Naive B cell (primary cell): ENCODE data around the gene ATP2B3. TPM values are rescaled to one million over a fixed set of nuclear protein-coding genes. Genes with fewer than 3 reads are reported as not detected.
A peak's percentile ranks its signal among the peaks of the same experiment; 100 is the strongest.

Experiments
- ATAC-seq, 2 donors: fragments of 150-1000 bp; cut with Tn5 transposase; 2 replicates each; pipeline ENCODE4 v1.10.0; 2021; ENCODE audit warnings: low read depth in 2 of 2, mild to moderate bottlenecking in 2 of 2, moderate library complexity in 2 of 2
- DNase-seq: peaks from one replicate; pipeline ENCODE4 v3.0.0; 2022
- H3K27ac Mint-ChIP-seq, 6 donors: one replicate each; pipeline ENCODE4 v1.8.0; 2020 to 2022; ENCODE audit warnings: mild to moderate bottlenecking in 6 of 6, mixed read lengths in 6 of 6, moderate library complexity in 5 of 6, inconsistent platforms in 2 of 6
- H3K27me3 Mint-ChIP-seq, 3 donors: one replicate each; pipeline ENCODE4 v1.8.0; 2021 to 2022; ENCODE audit warnings: mixed read lengths in 3 of 3, mild to moderate bottlenecking in 1 of 3
- H3K36me3 Mint-ChIP-seq, 2 donors: one replicate each; pipeline ENCODE4 v1.8.0; 2020 to 2022; ENCODE audit warnings: mixed read lengths in 2 of 2, inconsistent platforms in 1 of 2, mild to moderate bottlenecking in 1 of 2
- H3K4me1 Mint-ChIP-seq, 3 donors: one replicate each; pipeline ENCODE4 v1.8.0; 2020 to 2022; ENCODE audit warnings: mixed read lengths in 3 of 3, inconsistent platforms in 1 of 3, mild to moderate bottlenecking in 1 of 3, moderate library complexity in 1 of 3
- H3K4me3 Mint-ChIP-seq, 8 donors: one replicate each; pipeline ENCODE4 v1.8.0; 2020 to 2022; ENCODE audit warnings: mild to moderate bottlenecking in 8 of 8, mixed read lengths in 8 of 8, moderate library complexity in 8 of 8, inconsistent platforms in 2 of 8
- H3K9me3 Mint-ChIP-seq, 7 donors: one replicate each; pipeline ENCODE4 v1.8.0; 2020 to 2022; ENCODE audit warnings: mixed read lengths in 7 of 7, mild to moderate bottlenecking in 5 of 7, inconsistent platforms in 2 of 7, moderate library complexity in 1 of 7
- polyA plus RNA-seq, 6 donors: library from polyadenylated mRNA; unstranded; fragments of 300-500 nt; fragmentation: Illumina TruSeq; gene quantifications; one replicate each; pipeline ENCODE4 v1.2.3, GENCODE V29; 2021; ENCODE audit warnings: low read depth in 6 of 6

The ATP2B3 gene
- polyA plus RNA-seq, 6 donors from 2014 or later: 0.05 TPM; not detected in 5

DNA sequence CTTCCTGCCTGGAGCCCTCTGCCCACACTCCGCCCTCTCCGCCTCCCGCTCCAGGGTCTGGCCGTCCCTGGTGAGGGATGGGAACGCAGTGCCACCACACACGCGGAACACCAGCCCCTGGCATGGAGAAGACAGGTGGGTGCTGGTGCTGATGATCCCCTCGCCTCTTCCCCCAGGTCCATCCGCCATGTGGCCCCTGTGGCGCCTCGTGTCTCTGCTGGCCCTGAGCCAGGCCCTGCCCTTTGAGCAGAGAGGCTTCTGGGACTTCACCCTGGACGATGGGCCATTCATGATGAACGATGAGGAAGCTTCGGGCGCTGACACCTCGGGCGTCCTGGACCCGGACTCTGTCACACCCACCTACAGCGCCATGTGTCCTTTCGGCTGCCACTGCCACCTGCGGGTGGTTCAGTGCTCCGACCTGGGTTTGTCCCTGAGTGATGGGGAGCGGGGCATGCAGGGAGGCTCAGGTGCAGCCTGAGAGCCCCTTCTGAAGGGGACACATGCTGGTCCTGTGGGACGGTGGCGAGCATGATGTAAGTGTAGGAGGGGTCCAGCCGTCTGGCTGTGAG, 12.9 kb upstream of the ATP2B3 start:
- no peak for DNase-seq
- H3K4me3 Mint-ChIP-seq: no peak overlapping the region

DNA sequence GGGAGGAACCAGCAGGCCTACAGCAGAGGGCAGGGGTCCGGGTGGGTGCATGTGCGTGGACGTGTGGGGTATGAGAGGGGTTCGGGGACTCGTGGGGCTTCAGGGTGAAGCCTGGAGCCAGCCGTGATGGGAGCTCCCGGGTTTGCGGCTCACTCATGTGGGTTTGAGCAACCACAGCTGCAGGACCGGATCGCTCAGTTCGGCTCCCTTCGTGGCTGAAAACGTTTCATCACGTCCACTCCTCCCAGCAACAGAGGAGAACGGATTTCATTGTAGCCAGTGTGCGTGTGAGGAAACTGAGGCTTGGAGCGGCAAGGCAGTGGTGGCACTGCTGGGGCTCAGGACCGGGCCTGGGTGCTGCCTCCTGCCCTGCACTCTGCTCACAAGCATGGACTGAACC, 12.1 kb upstream of the ATP2B3 start:
- H3K27me3 Mint-ChIP-seq: peaks cover 0 to 4% (median 0%) of the 10 kb centered on the region in 3 donors
- no peak overlapping the region for H3K27ac Mint-ChIP-seq
- H3K9me3 Mint-ChIP-seq: peaks cover 0 to 4% (median 0%) of the 10 kb centered on the region in 7 donors
- no peak for DNase-seq
- H3K4me1 Mint-ChIP-seq: peaks cover 0 to 8% (median 4%) of the 10 kb centered on the region in 3 donors
- no peaks in the 10 kb centered on the region for H3K36me3 Mint-ChIP-seq
- H3K4me3 Mint-ChIP-seq: no peak overlapping the region
- ATAC-seq: no peak

More for the DNA sequence above, 12.9 kb upstream of the ATP2B3 start:
- Mint-ChIP-seq H3K4me1 (peaks cover 0 to 8% (median 4%) of the 10 kb centered on the region in 3 donors), H3K9me3 (peaks cover 0 to 4% (median 0%) of the 10 kb centered on the region in 7 donors), H3K27me3 (peaks cover 0 to 4% (median 0%) of the 10 kb centered on the region in 3 donors), H3K36me3 (no peaks in the 10 kb centered on the region), H3K27ac (no peak overlapping the region)
- no peak for ATAC-seq

DNA sequence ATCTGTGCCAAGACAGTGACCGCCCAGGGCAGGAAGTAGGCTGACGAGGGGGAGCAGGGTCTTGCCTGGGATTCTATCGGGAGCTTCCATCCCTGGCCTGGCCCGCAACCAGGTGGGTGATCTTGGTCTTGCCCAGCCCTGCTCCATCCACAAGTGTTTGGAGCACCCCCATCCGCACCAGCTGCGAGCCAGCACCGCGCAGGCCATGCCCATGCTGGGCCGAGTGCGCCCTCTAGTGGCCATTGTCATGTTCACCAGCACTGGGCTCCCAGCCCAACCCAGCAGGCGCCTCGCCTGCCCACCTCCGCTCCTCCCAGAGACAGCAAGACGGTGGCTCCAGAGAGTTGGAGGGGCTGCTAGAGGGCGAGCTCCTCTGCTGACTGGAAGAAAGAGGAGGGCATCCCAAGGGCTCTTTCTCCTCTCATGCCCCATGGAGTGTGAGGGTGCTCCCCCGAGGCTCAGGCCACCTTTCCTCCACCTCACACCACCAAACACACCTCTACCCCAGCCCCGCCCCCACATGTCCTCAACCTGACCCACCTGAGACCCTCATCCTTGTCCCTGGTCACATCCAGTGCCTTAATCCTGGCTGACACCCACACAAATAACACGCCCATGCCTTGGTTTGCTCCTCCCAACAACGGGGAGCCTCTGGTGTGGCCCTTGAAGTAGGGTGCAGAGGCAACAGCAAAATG, 9.8 kb upstream of the ATP2B3 start:
- Mint-ChIP-seq H3K4me3 (peak overlapping the region in 2 of 8 donors; percentile 4 to 12), H3K9me3 (no peaks in the 10 kb centered on the region)

DNA sequence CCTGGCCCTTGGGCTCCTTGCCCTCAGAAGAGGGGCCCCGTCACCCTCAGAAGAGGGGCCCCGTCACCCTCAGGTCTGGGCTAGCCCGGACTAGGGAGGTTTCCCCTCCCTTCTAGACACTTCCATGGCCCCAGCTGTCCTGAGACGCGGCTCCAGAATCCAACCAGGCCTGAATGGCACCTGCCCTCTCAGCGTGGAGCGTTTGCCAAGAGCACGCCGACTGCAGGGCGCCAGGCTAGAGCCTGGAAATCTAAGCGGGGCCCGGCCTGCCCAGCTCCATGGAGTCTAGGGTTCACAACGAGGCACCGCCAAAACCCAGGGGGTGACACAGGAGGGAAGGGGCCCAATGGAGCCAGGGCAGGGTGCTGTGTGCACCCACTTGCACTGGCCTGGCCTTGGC, 7.8 kb upstream of the ATP2B3 start:
- H3K27ac Mint-ChIP-seq: no peak overlapping the region
- H3K4me3 Mint-ChIP-seq: no peak overlapping the region
- ATAC-seq (no peak), DNase-seq (no peak)
- H3K4me1 Mint-ChIP-seq: peaks cover 0 to 8% (median 0%) of the 10 kb centered on the region in 3 donors
- no peaks in the 10 kb centered on the region for H3K27me3 Mint-ChIP-seq
- H3K9me3 Mint-ChIP-seq: no peaks in the 10 kb centered on the region
- H3K36me3 Mint-ChIP-seq: no peaks in the 10 kb centered on the region

More for the DNA sequence above, 9.8 kb upstream of the ATP2B3 start:
- peaks cover 0 to 8% (median 0%) of the 10 kb centered on the region in 3 donors for H3K4me1 Mint-ChIP-seq
- DNase-seq: peak; percentile 69
- ATAC-seq: peak; percentile 96 to 98
- H3K36me3 Mint-ChIP-seq: no peaks in the 10 kb centered on the region
- no peaks in the 10 kb centered on the region for H3K27me3 Mint-ChIP-seq
- H3K27ac Mint-ChIP-seq: peak overlapping the region in 3 of 6 donors; percentile 28 to 56 (median 37)

DNA sequence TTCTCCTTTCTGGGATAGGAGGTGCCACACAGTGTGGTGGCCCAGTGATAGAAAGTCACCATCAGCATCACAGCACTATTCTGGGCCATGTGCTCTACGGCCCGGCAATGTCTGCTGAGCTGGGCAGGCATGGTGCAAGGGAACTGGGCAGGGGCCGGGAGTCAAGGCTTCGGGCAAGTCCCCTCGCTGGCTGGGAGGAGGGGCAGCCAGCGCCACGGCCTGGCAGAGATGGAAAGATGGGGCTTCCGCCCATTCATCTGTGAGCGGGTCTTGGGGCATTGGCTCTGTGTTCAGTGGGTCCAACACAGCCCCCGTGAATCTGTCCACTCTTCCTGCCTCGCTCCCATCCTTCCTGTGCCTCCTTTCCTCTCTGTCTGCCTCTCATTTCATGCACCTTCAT, 7.1 kb upstream of the ATP2B3 start:
- no peak overlapping the region for H3K4me3 Mint-ChIP-seq
- no peaks in the 10 kb centered on the region for H3K36me3 Mint-ChIP-seq
- H3K9me3 Mint-ChIP-seq: no peaks in the 10 kb centered on the region
- peaks cover 0 to 8% (median 0%) of the 10 kb centered on the region in 3 donors for H3K4me1 Mint-ChIP-seq
- H3K27ac Mint-ChIP-seq: peak overlapping the region in 1 of 6 donors; percentile 87
- DNase-seq: no peak
- peaks cover 0 to 6% (median 0%) of the 10 kb centered on the region in 3 donors for H3K27me3 Mint-ChIP-seq
- no peak for ATAC-seq

DNA sequence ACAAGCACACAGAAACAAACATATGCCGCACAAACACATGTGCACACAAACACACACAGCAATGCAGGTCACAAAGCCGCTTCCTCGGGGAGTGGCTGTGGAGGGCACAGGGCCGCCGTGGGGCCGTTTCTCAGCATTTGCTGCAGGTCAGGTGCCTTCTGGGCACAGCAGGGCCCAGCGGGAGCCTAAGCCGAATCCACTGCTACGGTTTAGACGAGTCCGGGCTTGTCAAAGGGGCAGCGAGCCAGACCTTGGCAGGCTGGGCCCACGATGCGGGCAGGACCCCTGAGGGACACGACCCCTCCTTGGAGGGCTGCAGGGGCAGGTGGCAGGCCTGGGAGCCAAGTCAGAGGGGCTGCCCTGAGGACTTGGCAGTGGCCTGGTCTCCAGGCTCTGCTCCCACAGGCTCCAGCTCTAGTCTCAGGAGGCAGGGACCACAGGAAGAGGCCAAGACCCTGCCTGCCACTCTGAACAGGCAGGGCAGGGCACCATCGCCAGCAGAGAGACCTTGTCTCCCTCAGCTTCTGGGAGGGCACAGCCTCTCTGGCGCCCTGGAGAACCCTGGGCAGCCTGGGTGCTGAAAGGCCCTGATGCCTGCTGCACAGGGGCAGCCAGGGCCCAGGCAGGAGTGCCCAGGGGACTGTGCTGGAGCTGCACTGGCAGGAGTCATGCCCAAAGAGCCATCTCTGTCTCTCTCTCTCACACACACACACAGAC, 5.5 kb upstream of the ATP2B3 start:
- ATAC-seq: no peak
- no peak overlapping the region for H3K27ac Mint-ChIP-seq
- no peak overlapping the region for H3K4me3 Mint-ChIP-seq
- H3K36me3 Mint-ChIP-seq: peaks cover 0 to 6% of the 10 kb centered on the region in 2 donors
- peaks cover 0 to 11% (median 5%) of the 10 kb centered on the region in 3 donors for H3K4me1 Mint-ChIP-seq
- no peak for DNase-seq
- peaks cover 6 to 21% (median 11%) of the 10 kb centered on the region in 3 donors for H3K27me3 Mint-ChIP-seq
- peaks cover 0 to 4% (median 0%) of the 10 kb centered on the region in 7 donors for H3K9me3 Mint-ChIP-seq

DNA sequence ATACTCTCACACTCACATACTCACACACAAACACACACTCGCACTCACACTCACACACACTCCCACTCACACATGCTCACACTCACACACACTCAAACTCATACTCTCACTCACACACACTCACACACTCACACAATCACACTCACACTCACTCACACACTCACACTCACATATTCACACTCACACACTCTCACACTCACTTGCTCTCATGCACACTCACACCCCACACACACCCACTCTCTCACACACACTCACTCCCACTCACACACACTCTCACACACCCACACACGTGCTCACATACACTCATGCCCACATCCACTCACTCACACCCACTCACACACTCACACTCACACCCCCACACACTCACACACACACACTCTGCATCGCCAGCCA, 4.9 kb upstream of the ATP2B3 start:
- H3K9me3 Mint-ChIP-seq: peaks cover 0 to 4% (median 0%) of the 10 kb centered on the region in 7 donors
- DNase-seq (no peak), ATAC-seq (no peak)
- peaks cover 0 to 9% (median 5%) of the 10 kb centered on the region in 3 donors for H3K4me1 Mint-ChIP-seq
- no peak overlapping the region for H3K27ac Mint-ChIP-seq
- peaks cover 0 to 6% of the 10 kb centered on the region in 2 donors for H3K36me3 Mint-ChIP-seq
- H3K4me3 Mint-ChIP-seq: no peak overlapping the region
- H3K27me3 Mint-ChIP-seq: peaks cover 6 to 23% (median 11%) of the 10 kb centered on the region in 3 donors

DNA sequence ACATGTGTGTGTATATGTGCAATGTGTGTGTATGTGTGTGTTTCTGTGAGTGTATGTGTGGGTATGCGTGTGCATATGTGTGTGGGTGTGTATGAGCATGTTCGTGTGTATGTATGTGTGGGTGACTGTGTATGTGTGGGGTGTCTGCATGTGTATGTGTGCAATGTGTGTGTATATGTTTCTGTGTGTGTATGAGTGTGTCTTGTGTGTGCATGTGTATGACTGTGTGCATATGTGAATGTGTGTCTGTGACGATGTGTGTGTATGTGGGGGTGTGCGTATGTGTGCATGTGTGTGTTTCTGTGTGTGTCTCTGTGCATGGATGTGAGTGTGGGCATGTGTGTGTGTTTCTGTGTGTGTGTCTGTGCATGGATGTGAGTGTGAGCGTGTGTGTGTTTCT, 4.2 kb upstream of the ATP2B3 start:
- no peak overlapping the region for H3K4me3 Mint-ChIP-seq
- peaks cover 0 to 7% (median 3%) of the 10 kb centered on the region in 3 donors for H3K4me1 Mint-ChIP-seq
- H3K9me3 Mint-ChIP-seq: peaks cover 0 to 4% (median 0%) of the 10 kb centered on the region in 7 donors
- H3K27me3 Mint-ChIP-seq: peaks cover 6 to 26% (median 12%) of the 10 kb centered on the region in 3 donors
- H3K27ac Mint-ChIP-seq: no peak overlapping the region
- peaks cover 0 to 6% of the 10 kb centered on the region in 2 donors for H3K36me3 Mint-ChIP-seq
- ATAC-seq (no peak), DNase-seq (no peak)

DNA sequence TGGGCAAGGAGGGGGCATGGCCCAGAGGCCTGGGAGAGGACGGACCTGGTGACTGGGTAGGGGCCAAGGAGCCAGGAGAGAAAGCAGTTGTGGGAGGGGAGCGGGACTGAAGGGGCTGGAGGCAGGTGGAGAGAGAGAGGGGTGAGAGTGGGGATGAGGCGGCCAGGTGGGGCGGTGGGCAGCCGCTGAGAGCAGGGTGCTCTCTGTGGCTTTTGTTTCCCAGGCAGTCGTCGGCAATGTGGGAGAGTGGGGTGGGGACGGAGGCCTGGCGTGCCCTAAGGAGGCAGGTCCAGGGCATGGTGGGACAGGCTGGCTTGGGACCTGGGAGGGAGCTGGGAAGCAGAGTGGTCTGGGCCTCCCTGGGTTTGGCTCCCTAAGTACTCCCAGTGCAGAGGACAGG, 3.2 kb upstream of the ATP2B3 start:
- Mint-ChIP-seq H3K4me3 (no peak overlapping the region), H3K9me3 (peaks cover 0 to 4% (median 0%) of the 10 kb centered on the region in 7 donors), H3K27me3 (peaks cover 6 to 36% (median 22%) of the 10 kb centered on the region in 3 donors), H3K36me3 (peaks cover 0 to 6% of the 10 kb centered on the region in 2 donors), H3K4me1 (peaks cover 0 to 8% (median 6%) of the 10 kb centered on the region in 3 donors), H3K27ac (no peak overlapping the region)
- ATAC-seq: no peak
- DNase-seq: no peak

DNA sequence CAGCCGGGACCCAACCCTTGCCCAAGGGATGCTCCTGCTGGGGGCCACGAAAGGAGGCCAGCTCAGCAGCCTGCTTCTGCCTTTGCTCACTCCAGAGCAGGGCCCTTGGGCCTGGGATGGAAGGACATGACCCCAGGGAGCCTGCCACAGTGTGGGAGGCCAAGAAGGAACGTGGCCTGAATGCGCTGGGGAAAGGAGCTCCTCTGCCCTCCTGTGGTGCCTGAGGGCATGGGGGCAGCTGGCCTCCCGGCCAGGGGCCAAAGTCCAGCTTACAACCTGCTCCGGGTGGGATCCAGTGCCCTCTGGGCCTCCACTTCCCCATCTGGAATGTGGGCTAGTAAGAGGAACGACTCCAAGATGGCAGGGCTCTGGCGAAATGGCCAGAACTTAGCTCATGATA, 2.0 kb upstream of the ATP2B3 start:
- Mint-ChIP-seq H3K27ac (no peak overlapping the region), H3K4me3 (no peak overlapping the region), H3K4me1 (peaks cover 0 to 8% (median 6%) of the 10 kb centered on the region in 3 donors), H3K36me3 (peaks cover 0 to 6% of the 10 kb centered on the region in 2 donors), H3K9me3 (peaks cover 0 to 4% (median 0%) of the 10 kb centered on the region in 7 donors), H3K27me3 (peaks cover 6 to 42% (median 28%) of the 10 kb centered on the region in 3 donors)
- DNase-seq: no peak
- ATAC-seq: no peak

DNA sequence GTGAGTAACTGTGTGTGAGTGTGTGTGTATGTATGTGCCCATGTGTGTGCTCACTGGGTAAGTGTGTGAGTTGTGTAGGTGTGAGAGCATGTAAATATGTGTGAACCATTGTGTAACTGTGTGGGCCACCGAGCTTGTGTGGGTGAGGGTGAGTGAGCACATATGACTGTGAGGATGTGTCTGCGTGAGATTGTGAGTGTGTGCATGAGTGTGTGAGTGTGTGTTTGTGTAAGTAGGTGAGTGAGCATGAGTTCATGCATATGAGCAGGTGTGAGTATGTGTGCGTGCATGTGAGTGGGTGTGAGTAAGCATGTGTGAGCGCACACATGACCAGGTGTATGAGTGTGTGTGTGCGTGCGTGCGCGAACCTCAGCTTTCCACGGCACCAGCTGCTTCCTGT, 1.4 kb upstream of the ATP2B3 start:
- ATAC-seq: no peak
- Mint-ChIP-seq H3K9me3 (peaks cover 0 to 4% (median 0%) of the 10 kb centered on the region in 7 donors), H3K36me3 (peaks cover 0 to 6% of the 10 kb centered on the region in 2 donors), H3K27ac (peak overlapping the region in 1 of 6 donors; percentile 15), H3K4me1 (peaks cover 0 to 8% (median 6%) of the 10 kb centered on the region in 3 donors), H3K4me3 (peak overlapping the region in 1 of 8 donors; percentile 19), H3K27me3 (peaks cover 6 to 48% (median 33%) of the 10 kb centered on the region in 3 donors)
- no peak for DNase-seq

DNA sequence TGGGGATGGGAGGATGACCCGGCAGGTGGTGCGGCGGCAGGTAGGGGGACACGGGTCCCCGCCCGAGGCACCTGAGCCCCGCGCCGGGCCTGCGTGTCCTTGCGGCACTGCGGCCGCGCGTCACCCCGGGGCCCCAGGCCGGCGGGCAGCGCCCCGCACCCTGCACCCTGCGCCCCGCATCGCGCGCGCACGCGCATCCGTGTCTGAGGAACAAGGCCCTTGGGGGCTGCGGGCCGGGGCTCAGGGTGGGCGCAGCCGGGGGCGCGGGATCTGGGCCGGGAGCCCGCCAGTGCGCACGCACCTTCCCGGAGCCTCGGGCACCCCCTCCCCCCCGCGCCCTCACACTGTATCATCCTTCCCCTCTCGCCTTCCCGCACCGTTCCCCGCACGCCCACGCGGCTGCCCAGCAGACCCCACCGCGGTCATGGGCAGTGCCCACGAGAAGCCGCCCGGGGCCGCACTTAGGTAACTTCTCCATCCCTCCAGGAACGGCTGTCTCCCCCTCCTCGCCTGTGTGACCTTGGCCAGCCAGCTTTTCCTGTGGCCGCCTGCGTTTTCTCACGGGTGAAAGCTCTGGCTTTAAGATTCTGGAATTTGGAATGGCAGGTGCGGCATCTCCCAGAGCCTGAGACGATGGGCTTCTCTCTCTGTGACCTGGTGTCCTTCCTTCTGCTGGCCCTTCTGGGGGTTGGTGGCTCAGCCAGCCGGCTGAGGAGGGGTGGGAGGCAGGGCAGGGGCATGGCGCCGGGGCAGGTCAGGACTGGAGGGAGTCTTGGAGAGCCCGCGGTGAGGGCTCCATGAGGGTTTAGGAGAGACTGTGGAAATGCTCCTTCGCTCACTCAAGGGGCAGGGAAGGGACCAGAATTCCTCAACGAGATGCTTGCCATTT, 748 bp downstream of the ATP2B3 start:
- H3K4me3 Mint-ChIP-seq: peak overlapping the region in 4 of 8 donors; percentile 15 to 62 (median 20)
- DNase-seq (no peak), ATAC-seq (no peak)
- peaks cover 0 to 4% (median 0%) of the 10 kb centered on the region in 7 donors for H3K9me3 Mint-ChIP-seq
- H3K4me1 Mint-ChIP-seq: peaks cover 0 to 8% (median 6%) of the 10 kb centered on the region in 3 donors
- peak overlapping the region in 1 of 6 donors; percentile 30 for H3K27ac Mint-ChIP-seq
- peaks cover 0 to 6% of the 10 kb centered on the region in 2 donors for H3K36me3 Mint-ChIP-seq
- H3K27me3 Mint-ChIP-seq: peaks cover 11 to 49% (median 46%) of the 10 kb centered on the region in 3 donors
